IMR-90 (cell line): ENCODE results near the gene THPO.

Source experiments
- BHLHE40 ChIP-seq: fragments of 150-350 bp; IDR thresholded peaks from 2 replicates; pipeline ENCODE4 v1.6.1; 2016; ENCODE audit warnings: mild to moderate bottlenecking, low read depth, low read length
- CTCF ChIP-seq: conservative IDR thresholded peaks from 2 replicates; pipeline ENCODE4 v1.5.1; 2012; ENCODE audit warnings: mild to moderate bottlenecking, low read depth, low read length, improper control_type of control experiment
- POLR2A ChIP-seq: IDR thresholded peaks from 2 replicates; pipeline ENCODE4 v1.6.1; 2012; ENCODE audit warnings: mild to moderate bottlenecking, low read depth, low read length
- RFX5 ChIP-seq: IDR thresholded peaks from 2 replicates; pipeline ENCODE4 v1.8.0; 2012; ENCODE audit warnings: low read depth, mild to moderate bottlenecking, low read length, moderate library complexity
- SMC3 ChIP-seq: fragments of 150-350 bp; IDR thresholded peaks from 2 replicates; pipeline ENCODE4 v1.6.1; 2016; ENCODE audit warnings: low read depth, mild to moderate bottlenecking, antibody characterized with exemption, low read length, moderate library complexity

GRCh38 chr3:184341925-184342324, 36.1 kb downstream of the THPO start:
- no peak for TF ChIP-seq CTCF
- TF ChIP-seq POLR2A, result no peak
- no peak for TF ChIP-seq RFX5
- TF ChIP-seq SMC3, result no peak
- no peak for TF ChIP-seq BHLHE40
